ENCODE data around the gene CLBA1.

CLBA1 gene

DNA sequence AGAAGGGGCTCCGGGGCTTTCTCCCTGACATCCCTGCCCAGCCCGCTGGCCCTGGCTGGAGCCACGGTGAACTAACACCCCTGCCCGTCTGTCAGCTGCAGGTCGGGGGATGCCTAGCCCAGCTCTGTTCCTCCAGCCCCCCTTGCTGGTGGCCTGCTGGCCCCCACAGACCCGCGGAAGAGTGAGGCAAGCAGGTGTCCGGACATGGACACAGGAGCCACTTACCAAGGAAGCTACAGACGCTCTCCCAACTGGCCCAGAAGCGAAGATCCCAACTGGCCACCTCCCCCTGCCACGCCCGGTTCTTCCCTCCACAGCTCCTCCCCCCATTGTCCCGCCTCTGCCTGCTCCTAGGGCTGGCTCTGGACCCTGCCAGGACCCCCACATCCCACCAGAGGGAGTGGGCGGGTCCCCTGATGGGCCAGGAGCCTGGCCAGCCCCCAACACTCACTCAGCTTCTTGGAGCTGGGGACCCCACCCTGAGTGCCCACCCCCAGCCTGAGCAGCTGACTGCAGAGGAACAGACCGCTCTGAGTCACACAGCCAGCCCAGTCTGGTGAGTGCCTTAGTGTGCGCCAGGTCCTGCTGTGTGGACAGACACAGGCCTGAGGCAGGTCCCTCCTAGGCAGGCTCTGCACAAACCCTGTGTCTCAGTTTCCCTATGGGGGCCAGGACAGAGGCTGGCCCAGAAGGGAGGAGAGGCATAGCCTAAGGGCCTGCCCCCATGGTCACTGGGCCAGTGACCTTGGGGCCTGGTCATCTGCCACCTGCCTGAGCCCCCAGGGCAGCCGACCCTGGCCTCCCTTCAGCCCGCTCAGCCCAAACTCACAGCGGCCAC is 15.1 kb upstream of the CLBA1 start:
- no peak for DNase-seq

DNA sequence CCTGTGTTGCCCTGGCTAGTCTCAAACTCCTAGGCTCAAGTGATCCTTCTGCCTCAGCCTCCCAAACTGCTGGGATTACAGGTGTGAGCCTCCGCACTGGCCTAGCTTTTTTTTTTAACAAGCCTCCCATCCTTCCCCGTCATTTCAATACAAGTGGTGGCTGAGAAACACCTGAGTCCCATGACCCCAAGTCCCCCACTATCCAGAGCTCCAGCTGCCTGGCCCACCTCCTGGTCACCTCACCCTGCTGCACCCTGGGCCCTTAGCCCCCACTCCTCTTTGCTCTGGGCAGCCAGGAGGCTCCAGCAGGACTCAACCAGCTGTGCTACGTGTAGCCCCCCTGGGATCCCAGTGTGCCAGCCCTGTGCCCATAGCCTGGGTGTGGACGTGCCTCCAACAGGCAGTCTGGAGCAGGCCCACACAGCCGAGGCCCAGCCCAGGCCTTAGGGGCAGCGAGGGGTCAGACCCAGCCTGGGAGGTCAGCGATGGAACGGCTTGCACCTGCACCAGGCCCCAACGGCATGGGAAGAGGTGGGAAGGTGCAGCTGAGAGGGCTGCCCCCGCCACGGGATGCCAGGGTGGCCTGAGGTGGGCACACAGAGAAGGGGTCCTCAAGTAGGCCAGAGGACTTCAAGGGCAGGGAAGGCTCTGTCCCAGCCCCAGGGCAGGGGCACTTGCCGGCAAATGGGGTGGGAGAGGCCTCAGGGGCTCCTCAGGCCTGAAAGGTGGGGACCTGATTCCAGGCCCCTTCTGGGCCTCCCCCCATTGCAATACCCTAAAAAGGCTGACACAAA is 13.9 kb upstream of the CLBA1 start:
- no peak for DNase-seq

DNA sequence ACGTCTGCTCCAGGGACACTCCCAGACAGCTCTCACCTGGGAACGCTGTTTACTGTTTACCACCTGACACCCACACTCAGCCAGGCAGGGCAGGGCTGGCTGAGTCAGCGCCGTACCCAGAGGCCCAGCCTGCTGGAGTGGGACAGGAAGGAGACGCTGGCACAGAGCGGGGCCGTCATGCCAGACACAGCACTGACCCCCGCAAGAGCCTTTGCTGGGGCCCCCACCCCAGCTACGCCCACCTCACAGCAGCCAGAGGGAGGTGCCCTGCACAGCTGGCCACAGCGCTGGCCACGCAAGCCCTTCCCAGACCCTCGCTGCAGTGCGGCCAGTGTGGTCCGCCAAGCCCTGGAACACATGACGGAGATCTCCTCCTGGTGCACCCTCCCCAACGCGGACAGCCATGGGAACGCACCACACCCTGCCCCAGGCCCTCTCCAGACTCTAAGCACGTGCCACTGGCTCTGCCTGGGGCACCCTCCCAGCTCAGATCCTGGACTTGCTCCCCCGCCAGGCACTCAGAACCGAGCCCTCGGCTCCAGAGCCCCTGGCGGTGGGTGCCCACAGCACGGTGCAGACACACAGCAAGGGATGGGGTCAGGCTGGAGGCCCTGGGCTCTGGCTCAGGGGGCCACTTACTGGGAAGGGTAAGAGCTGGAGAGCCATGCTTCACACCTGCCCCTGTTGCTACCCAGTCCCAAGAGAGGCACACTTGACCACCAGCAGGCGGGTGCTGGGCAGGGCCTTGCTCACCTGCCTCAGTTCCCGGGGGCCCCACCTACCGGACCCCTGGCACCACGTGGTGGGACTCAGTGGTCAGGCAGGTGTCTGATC is 13.1 kb upstream of the CLBA1 start:
- peak; percentile 54 for DNase-seq

DNA sequence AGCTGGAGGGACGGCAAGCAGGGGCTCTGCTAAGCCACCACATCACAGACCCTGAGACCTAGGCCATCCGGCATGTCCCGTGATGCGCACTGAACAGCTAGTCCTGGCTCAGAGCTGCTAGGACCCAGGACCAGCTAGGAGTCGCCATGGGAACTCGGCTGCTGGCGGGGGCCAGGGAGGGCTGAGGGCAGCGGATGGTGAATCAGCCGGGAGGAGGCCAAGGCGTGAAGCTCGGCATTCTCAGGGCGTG is 12.5 kb upstream of the CLBA1 start:
- peak; percentile 61 for DNase-seq

DNA sequence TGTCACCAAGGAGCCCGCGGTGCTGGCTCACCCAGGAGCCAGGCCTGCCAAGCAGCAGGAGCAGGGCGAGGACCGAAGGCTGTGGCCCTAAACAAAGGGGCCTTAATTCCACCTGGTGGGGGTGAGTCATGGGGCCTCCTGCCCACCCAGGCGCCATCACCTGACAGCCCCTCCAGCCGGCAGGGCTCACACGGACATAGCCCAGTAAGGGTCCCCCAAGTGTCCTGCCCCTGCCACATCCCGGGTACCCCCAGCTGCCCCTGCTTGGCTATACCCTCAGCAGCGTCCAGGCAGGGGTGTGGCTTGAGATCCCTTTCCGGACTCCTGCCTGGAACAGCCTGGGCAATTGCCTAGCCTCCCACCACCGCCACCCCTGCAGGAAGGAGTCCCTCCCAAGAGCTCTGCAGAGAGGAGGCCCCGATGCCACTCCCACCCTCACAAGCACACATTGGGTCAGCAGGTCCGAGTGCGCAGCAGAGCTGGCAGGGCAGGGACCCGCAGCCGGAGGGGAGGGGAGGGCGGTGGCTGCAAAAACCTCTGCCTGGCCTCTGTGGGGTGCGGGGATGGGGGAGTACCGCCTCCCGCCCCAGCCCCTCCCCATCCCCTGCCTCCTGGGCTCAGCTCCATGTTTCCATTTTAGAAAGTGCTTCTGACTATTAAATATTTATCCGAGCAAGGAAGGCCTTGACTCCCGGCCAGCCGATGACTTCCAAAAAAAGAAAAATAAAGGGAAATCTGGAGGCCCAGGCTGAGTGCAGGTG is 12.0 kb upstream of the CLBA1 start:
- DNase-seq = no peak

DNA sequence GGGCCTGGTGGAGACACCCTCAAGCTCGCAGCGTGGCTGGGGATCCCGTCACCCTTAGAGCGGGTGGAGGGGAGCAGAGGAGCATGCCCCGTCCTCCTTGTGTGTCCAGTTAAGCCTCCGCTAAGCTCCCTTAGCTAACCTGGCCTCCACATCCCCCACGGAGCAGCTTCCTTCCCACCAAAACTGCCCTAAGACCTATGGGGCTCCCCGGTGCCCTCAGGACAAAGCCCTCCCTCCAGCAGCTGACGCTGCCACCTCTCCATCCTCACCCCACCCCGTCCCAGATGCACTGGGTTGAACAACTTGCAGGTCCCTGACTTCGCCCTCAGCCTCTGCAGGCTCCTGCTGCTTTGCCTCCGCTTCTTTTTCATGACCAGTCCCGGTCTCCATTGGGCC is 11.4 kb upstream of the CLBA1 start:
- no peak for DNase-seq

DNA sequence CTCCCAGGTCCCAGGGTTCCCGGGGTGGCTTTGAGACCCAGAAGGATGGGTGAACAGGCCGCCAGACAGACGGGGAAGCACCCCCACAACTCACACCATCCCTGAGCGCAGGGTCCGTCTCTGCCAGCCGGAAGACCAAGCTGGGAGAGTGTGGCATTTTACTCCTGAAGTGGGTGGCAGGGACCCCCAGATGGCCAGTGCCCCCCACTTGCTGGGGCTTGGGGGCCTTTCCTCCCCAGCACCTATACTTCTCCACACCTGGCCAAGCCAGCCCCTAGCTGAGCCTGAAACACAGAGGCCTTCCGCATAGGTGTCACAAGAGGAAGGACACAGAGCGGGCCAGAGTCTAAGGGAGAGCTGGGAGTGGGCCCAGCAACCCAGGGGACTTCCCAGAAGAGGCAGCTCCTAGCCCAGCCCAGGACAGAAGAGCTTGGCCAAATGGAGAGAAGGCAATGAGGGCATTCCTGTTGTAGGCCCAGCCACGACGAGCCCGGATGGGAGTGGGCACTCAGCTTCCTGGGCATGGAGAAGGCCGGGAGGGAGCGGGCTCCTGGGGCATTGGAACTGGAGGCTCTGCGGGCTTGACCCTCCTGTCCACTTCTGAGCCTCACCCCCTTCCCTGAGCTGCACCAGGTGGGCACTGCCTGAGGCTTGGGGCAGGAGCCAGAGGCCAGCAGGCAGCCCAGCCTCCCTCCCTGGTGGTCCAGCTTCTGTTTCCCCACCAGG is 10.8 kb upstream of the CLBA1 start:
- DNase-seq = no peak

DNA sequence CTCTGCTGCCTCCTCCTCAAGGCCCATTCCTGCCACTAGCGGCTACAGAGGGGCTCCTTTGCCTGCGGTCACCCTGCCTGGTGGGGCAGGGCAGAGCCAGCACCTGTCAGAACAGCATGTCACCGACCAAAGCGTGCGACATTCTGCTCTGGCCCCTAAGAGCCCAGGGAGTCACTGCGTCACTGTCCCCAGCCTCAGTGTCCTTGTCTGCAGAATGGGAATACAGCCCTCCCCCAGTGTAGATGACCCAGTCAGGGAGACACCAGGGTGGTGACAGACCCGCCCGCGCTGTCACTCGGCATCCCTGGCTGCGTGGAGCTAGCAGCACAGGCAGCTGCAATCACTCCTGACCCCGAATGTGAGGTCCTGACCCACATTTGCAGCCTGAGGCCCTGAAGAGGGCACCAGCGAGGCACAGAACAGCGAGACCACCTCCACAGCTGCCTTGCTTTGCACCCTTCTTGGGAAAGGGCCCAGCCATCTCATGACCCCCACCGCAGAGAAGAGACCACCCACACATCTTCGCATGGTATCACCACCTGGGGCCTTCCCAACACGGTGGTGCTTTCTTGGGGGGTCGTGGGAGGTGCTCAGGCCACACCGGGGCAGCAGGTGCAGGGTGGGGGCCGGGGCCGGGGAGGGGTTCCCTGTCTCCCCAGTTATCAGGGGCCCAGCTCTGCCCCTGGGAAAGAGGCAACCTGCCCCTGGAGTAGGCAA is 9.9 kb upstream of the CLBA1 start:
- no peak for DNase-seq

DNA sequence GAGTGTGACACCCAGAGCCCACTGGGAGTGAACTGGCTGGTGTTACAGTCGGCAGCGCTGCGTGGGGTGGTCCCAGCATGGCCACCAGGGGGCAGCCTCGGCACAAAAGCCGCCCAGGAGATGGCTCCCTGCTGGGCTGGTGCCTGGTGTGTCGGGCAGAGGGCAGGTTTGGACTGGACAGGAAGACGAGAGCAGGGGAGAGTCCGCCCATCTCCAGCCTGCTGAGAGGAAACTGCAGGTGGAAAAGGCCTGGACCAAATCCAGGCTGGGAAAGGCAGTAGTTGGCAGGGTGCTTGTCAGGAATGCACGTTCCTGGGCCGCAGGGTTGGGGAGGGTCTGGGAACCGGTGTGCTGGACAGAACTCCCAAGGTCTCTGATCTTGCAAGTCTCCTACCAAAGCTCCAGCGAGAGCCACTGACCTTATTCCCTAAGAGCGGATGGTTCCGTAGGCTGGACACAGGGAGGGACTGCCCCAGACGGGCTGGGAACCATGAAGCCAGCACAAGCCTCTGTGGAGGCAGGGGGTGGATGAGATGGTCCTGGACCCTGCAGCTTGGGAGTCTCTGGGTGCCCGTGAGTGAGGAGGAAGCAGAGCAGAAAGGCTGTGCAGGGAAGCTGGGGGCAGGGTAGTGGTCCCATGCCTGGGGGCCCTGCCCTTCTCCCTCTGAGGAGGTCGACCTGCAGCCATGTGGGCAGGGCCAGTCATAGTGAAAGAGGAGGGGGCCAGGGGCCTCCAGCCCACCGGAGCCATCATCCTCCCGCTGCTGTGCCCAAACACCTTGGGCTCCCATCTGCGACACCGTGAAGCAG is 9.2 kb upstream of the CLBA1 start:
- peak; percentile 84 for DNase-seq

- no peak for DNase-seq
Observed at GRCh38 chr14:104977008-104977680, 8.4 kb upstream of the CLBA1 start.

DNA sequence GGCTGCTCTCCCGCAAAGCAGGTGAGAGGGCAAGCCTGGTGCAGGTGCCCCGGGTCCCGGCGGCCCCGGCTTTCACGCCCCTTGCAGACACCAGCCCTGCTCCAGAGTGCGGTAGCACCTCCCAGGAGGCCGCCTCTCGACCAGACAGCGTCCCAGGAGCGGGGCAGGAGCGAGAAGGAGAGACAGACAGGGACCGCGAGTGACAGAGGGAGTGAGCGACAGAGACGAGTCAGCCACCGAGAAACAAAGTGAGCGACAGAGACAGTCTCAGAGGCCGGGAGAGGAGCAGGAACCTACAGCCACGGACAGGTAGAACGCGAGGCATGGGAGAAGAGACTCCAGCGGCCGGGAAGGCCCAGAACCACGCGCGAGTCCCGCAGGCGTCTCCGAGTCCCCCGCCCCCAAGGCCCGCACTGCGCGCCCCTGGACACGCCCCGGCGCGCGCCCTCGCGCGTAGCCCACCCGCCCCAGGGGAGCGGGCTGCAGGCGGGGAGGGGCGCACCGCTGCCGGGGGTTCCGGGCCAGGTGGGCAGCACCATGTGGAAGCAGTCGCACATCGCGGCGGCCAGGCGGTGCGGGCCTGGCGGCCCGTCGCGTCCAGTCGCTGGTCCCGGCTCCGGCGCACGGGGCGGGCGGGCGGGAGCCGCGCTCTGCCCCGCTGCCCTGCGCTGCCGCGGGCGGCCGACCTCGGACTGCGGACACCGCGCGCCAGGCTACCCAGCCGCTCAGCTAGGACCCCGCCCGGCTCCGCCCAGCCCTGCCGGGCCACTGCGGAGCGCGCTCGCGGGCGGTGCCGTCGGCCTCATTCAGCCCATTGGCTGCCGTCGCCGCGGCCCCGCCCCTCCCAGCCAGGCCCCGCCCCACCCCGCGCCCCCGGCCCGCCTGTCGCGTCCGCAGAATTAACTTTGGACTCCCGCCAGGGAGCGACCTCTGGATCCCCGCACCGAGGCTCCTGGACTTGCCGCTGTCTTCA is 7.6 kb upstream of the CLBA1 start, which contains the start of gene AHNAK2:
AHNAK2 (minus strand) TSS at position 694 of the 973 bp plus-strand sequence; CDS start at position 557, 137 bp downstream.
- DNase-seq = peak; percentile 80

DNA sequence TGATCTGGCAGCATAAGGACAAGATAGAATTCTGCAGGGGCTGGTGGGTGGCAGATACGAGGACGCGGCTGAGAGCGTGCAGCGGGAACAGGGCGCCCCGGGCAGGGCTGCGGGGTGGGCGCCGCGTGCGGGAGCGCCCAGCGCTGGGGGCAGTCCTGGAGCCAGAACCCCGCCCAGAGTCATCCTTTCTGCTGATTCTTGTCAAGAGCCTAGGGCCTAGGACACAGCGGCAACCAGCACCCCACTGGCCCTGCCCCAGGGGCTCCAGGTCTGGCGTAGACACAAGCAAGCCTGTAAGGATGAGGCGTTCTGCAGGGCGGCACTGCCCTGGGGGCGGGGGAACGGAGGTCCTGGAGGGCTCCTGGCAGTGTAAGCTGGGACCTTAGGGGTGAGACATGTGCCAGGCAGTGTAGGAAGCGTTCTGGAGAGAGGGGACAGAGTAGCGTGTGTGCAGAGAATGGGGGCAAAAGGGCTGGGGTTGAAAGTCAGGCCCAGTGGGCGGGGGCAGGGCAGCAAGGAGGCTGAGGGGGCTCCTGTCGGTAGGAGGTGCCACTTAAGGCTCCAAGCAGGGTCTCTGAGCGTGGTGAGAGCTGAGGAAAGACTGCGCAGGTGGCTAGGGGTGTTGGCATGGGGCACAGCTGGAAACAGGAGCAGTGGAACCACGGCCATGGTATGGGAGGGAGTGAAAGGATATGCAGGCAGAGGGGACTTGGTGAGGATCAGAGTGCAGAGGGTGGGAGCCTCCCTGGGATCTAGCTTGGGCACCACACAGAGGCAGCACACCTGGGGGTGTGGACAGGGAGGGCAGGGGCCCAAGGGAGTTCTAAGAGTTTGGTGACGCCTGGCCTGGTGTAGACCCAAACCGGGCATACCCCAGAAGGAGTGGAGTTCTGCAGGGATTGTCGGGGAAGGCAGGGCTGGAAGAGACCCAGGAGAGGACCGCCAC is 6.6 kb upstream of the CLBA1 start:
- DNase-seq = no peak

DNA sequence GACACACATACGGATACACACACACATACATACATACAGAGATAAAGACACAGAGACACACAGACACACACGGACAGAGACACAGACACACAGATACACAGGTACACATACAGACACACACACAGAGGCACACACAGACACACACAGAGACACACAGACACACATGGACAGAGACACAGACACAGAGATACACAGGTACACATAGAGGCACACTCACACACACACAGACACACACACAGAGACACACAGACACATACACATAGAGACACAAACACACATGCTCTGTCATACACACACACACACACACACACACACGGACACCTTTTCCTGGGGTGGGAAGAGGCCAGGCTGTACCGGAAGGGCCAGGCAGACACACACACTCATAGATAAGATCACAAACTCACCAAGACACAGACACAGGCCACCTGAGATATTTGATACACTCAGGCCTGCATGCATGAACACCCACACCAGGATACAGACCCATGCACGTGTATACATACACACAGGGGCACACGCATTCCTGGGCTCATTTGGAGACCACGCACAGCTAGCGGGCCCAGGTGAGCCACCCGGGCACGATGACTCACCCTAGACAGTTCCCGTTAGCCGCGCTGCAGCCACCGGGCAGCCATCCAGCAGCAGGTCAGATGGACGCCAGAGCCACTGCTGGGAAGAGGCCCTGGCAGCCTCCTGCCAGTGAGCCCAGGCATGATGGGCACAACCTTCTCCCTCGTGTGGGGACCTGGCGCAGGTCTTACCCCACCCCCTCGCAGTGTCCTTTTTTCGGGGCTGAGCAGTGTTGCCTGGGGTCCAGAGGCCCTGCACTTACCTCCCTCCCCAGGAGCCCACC is 5.6 kb upstream of the CLBA1 start:
- no peak for DNase-seq

GRCh38 chr14:104980611-104981531 is 4.7 kb upstream of the CLBA1 start:
- DNase-seq = no peak
